ENCODE measurements around the gene PIK3R4.

PIK3R4 gene

DNA sequence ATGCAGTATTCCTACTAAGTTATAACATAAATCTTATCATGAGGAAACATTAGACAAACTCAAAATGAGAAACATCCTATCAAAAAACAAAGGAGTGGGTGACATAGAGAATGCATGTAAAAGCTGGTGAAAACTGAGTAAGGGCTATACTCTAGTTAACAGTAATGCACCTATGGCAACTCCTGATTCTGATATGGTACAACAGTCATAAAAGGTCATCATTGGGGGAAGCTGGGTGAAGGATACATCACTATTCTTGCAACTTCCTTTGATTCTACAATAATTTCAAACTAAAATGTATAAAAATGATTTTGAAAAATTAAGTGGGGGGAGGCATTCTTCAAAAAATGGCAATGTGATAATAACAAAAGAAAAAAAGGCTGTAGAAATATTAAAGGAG lies 6.8 kb downstream of the PIK3R4 start:
- no peak for DNase-seq

DNA sequence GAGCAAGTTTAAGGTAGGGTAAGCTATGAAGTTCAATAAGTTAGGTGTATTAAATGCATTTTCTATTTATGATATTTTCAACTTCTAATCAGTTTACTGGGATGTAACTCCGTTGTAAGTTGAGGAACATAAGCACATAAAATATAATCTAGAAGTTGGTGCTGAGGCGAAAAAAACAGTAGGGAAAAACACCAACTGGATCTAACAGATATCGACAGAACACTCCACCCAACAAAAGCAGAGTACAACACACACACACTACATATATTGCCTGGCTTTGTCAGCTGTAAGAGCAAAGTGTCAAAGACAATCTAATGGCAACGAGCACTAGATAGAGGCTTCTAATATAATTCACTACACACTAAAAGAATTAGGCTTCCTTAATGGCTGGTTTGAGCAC lies 8.4 kb downstream of the PIK3R4 start:
- no peak for DNase-seq

DNA sequence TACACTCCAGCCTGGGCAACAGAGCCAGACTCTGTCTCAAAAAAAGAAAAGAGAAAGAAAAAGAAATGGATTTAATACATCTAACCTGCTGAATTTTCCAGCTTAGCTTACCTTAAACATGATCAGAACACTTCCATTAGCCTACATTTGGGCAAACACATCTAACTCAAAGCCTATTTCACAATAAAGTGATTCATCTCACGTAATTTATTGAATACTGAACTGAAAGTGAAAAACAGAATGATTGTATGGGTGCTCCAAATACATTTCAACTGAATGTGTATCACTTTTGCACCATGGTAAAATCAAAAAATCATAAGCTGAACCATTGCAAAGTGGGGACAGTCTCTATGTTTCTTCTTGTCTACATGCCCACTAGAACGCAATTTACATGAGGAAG lies 9.0 kb downstream of the PIK3R4 start:
- no peak for DNase-seq

DNA sequence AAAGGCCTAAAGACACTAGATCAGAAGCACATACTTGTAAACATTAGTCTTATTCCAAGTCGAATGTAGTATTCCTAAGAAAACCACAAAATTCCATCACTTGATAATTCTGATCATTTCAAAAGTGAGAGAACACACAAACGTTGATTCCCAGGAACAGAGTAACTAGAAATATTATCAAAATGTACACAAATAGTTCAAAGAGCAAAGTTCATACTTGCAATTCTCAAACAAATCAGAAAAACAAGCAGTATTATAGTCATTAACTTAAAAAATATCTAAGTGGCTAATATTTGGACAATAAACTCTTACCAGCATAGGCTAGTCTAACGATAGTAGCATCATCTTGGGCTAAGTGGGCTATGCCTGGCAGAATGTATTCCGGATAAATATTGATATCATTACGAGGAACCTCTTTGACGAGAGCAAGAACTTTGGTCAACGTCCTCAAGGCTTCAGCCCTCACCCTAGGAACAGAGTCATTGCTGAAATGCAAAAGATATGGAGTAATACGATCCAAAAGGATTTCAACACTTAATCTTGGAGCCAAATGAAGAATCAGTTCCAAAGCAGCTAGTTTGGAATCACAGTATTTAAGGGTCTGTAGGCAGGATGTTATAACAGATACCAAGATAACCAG lies 13.3 kb downstream of the PIK3R4 start:
- no peak for DNase-seq

DNA sequence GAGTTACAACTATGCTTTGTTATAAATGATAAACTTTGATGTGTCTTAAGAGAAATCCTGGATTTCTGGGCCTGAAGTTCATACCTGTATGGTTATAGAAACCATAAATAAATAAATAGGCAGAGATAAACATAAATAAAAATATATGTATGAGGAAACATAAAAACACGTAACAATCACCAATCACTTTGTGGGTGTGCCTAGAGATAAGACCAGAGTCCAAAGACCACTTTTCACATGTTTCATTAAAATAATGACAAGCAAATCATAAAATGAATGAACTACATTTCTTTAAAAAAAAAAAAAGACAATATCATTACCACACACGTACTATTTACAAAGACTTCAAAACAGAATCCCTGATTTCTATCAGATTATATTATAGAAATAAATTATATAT lies 14.1 kb downstream of the PIK3R4 start:
- DNase-seq = no peak

DNA sequence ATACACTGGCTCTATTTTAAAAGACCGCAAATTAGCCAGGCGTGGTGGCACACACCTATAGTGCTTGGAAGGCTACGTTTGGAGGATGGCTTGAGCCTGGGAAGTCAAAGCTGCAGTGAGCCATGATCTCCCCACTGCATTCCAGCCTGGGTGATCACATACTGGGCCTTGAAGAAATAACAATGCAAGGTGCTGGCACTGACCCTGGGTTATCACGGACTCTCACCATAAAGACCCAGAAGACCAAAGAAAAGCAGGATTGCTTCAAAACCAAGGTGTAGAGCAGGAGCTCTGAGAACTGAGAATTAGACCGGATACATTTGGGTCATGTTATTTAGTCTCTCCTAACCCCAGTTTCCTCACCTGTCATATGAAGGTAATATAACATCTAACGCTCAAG lies 14.8 kb downstream of the PIK3R4 start:
- DNase-seq = no peak

GRCh38 chr3:130729154-130729553 lies 17.5 kb downstream of the PIK3R4 start:
- DNase-seq = no peak

DNA sequence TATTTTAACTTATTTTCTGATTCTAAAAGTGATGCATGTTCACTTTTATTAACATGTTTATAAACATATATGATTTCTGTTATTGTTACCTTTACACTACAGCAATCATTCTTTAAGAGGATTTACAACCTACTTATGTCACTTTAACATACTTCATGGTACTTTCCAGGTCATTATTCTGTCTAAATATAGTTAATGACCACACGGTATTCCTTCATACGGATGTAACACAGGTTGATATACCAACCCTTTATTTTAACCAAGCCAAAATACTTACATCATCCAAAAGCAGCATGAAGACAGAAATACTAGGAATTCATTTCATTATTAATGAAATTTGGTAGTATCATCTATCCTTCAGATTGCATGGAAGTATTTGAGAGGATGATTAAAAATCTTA lies 18.6 kb downstream of the PIK3R4 start:
- DNase-seq = no peak

DNA sequence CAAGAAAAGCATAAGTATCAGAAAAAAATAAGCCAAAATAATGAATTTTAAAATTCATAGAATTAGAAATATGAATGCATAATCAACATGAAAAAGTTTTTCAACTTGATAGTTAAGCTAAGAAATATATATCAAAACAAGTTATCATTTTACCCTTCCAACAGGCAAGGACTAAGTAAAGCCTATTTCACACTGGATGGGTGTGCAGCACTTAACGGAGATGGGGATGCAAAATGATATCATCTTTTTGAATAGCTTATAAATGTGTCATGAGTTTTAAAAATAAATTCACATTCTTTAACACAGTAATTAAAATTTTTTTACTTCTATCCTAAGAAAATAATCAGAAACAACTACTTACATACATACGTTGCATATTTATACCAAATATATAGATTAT lies 20.9 kb downstream of the PIK3R4 start:
- no peak for DNase-seq

DNA sequence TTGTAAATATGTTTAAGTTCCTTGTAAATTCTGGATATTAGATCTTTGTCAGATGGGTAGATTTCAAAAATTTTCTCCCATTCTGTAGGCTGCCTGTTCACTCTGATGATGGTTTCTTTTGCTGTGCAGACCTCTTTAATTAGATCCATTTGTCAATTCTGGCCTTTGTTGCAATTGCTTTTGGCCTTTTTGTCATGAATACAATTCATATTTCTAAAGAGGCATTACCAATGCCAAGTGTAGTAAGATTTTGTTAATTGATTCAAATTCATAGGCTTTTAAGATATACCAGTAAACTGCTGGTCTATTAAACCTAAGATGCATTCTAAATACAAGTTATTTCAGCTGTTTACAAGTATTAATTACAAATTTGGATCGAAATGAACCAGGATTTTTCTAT lies 31.0 kb downstream of the PIK3R4 start:
- no peak for DNase-seq

DNA sequence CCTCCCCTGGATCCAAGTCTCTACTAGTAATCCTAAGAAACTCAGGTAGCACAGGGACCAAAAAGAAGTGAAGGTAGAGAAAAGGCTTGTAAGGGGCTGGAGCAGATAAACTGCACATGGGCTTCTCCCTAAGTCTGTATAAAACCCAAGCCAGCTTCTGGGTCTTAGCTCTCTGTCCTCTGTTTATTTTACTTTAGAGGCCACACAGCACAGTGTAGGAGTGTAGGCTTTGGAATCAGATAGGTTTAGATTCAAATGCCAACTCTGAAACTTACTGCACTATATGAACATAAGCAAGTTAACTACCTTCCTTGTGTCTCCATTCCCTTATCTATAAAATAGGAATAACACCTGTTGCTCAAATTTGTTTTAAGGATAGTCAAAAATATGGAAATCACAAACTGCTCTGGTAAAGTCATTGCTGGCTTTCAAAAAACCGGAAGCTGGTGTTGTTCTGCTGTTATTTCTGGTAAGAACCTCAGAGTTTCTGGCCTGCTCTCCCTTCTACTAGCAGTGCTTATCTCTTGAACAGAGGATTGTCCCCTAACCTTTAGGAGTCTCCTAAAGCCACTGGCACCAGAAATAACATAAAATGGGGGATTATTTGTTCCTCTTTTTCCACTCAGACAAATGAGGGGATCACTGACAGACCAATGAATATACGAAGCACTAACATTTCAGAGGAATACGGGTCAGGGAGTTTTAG lies 33.8 kb downstream of the PIK3R4 start:
- no peak for DNase-seq

GRCh38 chr3:130711565-130712324 lies 34.9 kb downstream of the PIK3R4 start:
- DNase-seq = no peak

DNA sequence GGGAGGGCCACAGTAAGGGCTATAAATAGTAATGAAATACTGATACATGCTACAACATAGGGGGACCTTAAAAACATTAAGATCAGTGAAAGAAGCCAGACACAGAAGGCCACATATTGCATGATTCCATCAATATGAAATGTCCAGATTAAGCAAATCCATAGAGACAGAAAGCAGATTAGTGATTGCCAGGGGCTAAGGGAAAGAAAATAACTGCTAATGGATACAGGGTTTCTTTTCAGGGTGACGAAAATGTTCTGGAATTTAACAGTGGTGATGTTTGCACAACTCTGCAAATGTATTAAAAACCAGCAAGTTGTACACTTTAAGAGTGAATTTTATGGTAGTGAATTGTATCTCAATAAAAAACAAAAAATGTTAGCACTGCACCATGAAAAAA lies 37.0 kb downstream of the PIK3R4 start:
- DNase-seq = no peak

- DNase-seq = no peak
Measured at GRCh38 chr3:130707902-130708601, 38.6 kb downstream of the PIK3R4 start.

DNA sequence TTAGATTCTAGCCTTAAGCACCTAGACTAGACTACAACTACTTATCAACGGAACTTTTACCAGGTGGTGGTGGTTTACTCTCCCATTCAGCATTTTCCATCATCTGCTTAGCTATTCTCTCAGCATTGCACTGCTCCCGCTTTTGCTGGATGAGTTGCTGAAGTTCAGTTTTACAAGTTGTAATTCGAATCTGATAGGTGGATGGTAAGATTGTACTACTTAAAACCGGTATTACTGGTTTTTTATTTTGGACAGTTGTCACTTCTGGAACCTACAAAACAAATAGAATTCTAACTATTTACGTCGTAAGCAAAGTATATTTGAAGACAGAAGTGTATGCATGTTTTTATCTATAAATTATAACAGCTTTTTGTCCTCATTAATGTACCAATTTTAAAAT lies 41.1 kb downstream of the PIK3R4 start:
- no peak for DNase-seq

GRCh38 chr3:130702985-130703384 lies 43.6 kb downstream of the PIK3R4 start:
- DNase-seq = no peak

- DNase-seq = no peak
Measured at GRCh38 chr3:130700541-130700940, 46.1 kb downstream of the PIK3R4 start.

GRCh38 chr3:130699765-130700164 lies 46.9 kb downstream of the PIK3R4 start:
- DNase-seq = no peak

DNA sequence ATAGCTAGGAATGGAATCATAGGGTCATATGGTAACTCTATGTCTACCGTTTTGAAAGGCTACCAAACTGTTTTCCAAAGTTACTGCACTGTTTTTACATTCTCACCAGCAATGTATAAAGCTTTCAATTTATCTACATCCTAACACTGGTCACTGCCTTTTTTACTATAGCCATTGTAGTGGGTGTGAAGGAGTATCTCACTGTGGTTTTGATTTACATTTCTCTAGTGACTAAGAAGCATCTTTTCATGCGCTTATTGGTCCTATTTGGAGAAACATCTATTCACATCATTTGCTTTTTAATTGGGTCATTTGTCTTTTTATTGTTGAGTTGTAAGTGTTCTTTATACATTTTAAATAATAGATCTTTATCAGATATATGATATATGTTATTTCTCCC lies 53.3 kb downstream of the PIK3R4 start:
- DNase-seq = no peak

DNA sequence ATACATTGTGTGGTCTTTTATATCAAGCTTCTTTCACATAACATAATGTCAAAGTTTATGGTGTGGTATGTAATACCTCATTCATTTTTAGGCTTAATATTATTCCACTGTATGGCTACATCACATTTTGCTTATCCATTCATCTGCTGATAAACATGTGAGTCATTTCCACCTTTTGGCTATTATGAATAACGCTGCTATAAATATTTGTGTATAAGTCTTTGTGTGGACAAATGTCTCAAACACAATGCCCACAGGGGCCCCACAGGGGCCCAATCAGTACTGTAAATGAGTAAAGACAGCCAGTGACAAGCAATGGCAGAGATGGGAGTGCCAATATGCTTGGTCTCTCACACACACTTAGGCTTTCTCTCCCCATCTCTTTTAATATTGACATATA lies 54.2 kb downstream of the PIK3R4 start:
- no peak for DNase-seq

DNA sequence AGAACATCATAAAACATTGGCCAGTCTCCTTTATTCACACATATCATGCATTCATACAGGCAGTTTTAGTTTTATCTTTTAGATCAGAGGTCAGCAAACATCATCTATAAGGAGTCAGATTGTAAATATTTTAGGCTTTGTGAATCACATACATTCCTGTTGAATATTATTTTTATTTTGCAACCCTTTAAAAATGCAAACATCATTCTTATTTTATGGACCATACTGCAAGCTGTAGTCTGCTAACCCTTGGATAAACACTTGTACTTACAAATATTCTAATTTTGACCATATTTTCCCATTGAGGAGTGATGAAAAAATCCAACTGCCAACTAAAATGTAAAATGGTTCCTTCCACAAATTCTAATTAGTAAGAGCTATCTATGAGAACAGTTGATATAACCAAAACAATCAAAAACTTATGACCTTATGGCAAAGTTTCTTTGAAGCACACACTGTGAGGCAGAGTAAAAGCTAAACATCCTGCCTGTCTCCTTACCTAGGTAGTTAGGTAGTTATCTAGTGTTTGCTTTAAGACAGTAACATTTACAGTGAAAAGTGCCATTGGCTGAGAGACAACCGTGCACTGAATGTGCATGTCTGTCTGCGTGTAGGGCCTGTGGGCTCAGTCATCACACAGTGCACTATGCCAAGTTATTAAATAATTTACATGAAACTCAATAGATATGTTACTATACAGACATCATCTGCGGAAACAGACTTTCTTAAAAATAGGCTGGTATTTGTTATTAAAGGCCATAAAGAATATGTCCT lies 57.7 kb downstream of the PIK3R4 start:
- no peak for DNase-seq

GRCh38 chr3:130688015-130688688 lies 58.5 kb downstream of the PIK3R4 start:
- DNase-seq = no peak
